DOHH2 (cell line): ENCODE results near the gene AP3B1.
"Not testable (repeated sequence)": the region's sequence is repeated elsewhere in the genome, so short reads cannot be mapped to it uniquely, and the experiment has no call there.

ENCODE experiments used
- H3F3A ChIP-seq: fragments of 200-600 bp; sonication (generic), shearing (Covaris generic); 2 replicates; pipeline ENCODE4 v1.6.0; 2016; ENCODE audit warnings: antibody characterized with exemption, mild to moderate bottlenecking; ENCODE audit not compliant: control insufficient read depth, insufficient read depth
- H3K27ac ChIP-seq: fragments of 200-600 bp; sonication (generic); 2 replicates; pipeline ENCODE4 v1.5.1; 2014; ENCODE audit warnings: low read depth, mild to moderate bottlenecking, low read length, moderate library complexity
- H3K27me3 ChIP-seq: fragments of 200-600 bp; sonication (generic); 2 replicates; pipeline ENCODE4 v1.6.1; 2014; ENCODE audit warnings: mild to moderate bottlenecking, low read length, mixed read lengths; ENCODE audit not compliant: control insufficient read depth
- H3K36me3 ChIP-seq: fragments of 200-600 bp; sonication (generic); 2 replicates; pipeline ENCODE4 v1.6.1; 2014; ENCODE audit warnings: mild to moderate bottlenecking, low read length, moderate library complexity, mixed read lengths; ENCODE audit not compliant: control insufficient read depth
- H3K4me1 ChIP-seq: fragments of 200-600 bp; sonication (generic); 2 replicates; pipeline ENCODE4 v1.6.1; 2014; ENCODE audit warnings: mild to moderate bottlenecking, low read length, mixed read lengths; ENCODE audit not compliant: control insufficient read depth
- H3K4me2 ChIP-seq: fragments of 200-600 bp; sonication (generic); 2 replicates; pipeline ENCODE4 v1.6.0; 2014; ENCODE audit warnings: mild to moderate bottlenecking, low read length, moderate library complexity
- H3K4me3 ChIP-seq: fragments of 200-600 bp; sonication (generic); 2 replicates; pipeline ENCODE4 v1.5.1; 2014; ENCODE audit warnings: mild to moderate bottlenecking, low read length, mixed read lengths
- H3K79me2 ChIP-seq: fragments of 200-600 bp; sonication (generic); 2 replicates; pipeline ENCODE4 v1.6.1; 2014; ENCODE audit warnings: mild to moderate bottlenecking, low read length, mixed read lengths; ENCODE audit not compliant: control insufficient read depth
- H3K9me2 ChIP-seq: fragments of 200-600 bp; sonication (generic); replicated peaks from 2 replicates; pipeline ENCODE4 v1.6.1; 2014; ENCODE audit warnings: mild to moderate bottlenecking, low read length, mixed read lengths; ENCODE audit not compliant: control insufficient read depth
- H3K9me3 ChIP-seq: fragments of 200-600 bp; sonication (generic); 2 replicates; pipeline ENCODE4 v1.6.1; 2014; ENCODE audit warnings: antibody characterized with exemption, low read length, mixed read lengths; ENCODE audit not compliant: control insufficient read depth, insufficient read depth
- H4K20me1 ChIP-seq: fragments of 200-600 bp; sonication (generic); 2 replicates; pipeline ENCODE4 v1.6.0; 2014; ENCODE audit warnings: low read depth, mild to moderate bottlenecking, antibody characterized with exemption, low read length, moderate library complexity; ENCODE audit not compliant: control insufficient read depth, insufficient read depth
- EZH2phosphoT487 ChIP-seq: fragments of 200-600 bp; sonication (generic); IDR thresholded peaks from 2 replicates; pipeline ENCODE4 v1.6.1; 2017; ENCODE audit warnings: borderline replicate concordance, mild to moderate bottlenecking, antibody characterized with exemption, low read length, moderate library complexity, mixed read lengths
- TF ChIP-seq, protein P1 (sequence below): fragments of 200-600 bp; sonication (generic); IDR thresholded peaks from one replicate; pipeline ENCODE4 v1.5.1; 2014; ENCODE audit warnings: antibody characterized with exemption, mild to moderate bottlenecking, low read depth, low read length; ENCODE audit not compliant: poor library complexity, severe bottlenecking

AP3B1 gene

GRCh38 chr5:78187172-78187571, 107.3 kb downstream of the AP3B1 start:
- no peaks in the 10 kb centered on the region for H3K36me3 ChIP-seq
- no peaks in the 10 kb centered on the region for H3K27me3 ChIP-seq
- H3K27ac ChIP-seq, result no peak overlapping the region
- no peaks in the 10 kb centered on the region for H3K79me2 ChIP-seq
- no peak overlapping the region for H3K4me3 ChIP-seq
- no peaks in the 10 kb centered on the region for H3K9me3 ChIP-seq
- no peaks in the 10 kb centered on the region for H4K20me1 ChIP-seq
- H3F3A ChIP-seq, result 0 out of 2 replicates have a peak, but pooled peaks cover 2% of the 10 kb centered on the region
- TF ChIP-seq EZH2phosphoT487, result no peak
- TF ChIP-seq, protein P1, sequence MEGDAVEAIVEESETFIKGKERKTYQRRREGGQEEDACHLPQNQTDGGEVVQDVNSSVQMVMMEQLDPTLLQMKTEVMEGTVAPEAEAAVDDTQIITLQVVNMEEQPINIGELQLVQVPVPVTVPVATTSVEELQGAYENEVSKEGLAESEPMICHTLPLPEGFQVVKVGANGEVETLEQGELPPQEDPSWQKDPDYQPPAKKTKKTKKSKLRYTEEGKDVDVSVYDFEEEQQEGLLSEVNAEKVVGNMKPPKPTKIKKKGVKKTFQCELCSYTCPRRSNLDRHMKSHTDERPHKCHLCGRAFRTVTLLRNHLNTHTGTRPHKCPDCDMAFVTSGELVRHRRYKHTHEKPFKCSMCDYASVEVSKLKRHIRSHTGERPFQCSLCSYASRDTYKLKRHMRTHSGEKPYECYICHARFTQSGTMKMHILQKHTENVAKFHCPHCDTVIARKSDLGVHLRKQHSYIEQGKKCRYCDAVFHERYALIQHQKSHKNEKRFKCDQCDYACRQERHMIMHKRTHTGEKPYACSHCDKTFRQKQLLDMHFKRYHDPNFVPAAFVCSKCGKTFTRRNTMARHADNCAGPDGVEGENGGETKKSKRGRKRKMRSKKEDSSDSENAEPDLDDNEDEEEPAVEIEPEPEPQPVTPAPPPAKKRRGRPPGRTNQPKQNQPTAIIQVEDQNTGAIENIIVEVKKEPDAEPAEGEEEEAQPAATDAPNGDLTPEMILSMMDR, result no peak
- H3K9me2 ChIP-seq, result no peaks in the 10 kb centered on the region
- no peaks in the 10 kb centered on the region for H3K4me1 ChIP-seq
- no peak overlapping the region for H3K4me2 ChIP-seq

DNA sequence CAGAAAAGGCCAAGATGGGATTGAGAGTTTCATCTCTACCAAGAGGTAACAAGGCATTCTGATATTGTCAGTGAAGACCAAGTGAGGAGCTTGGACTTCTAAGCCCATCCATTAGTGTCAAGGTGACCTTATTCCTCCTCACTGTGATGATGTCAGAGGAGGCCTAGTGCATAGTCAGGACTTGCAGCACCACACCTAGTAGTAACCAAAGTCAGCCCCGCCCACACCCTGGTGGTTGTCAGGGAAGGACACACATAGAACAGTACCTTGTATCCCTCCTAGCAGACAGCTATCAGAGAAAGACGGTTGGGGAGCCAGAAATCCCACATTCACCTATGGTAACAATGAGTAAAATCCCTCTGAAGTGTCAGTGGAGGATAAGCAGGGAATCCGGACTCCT, 111.7 kb downstream of the AP3B1 start:
- Histone ChIP-seq H3K79me2 (no peaks in the 10 kb centered on the region), H3K36me3 (peaks cover 12% of the 10 kb centered on the region), H3F3A (0 out of 2 replicates have a peak, but pooled peaks cover 2% of the 10 kb centered on the region), H3K4me2 (no peak overlapping the region), H3K27ac (no peak overlapping the region), H3K4me3 (no peak overlapping the region), H4K20me1 (no peaks in the 10 kb centered on the region), H3K27me3 (no peaks in the 10 kb centered on the region), H3K9me2 (no peaks in the 10 kb centered on the region), H3K4me1 (no peaks in the 10 kb centered on the region), H3K9me3 (no peaks in the 10 kb centered on the region)
- no peak for TF ChIP-seq EZH2phosphoT487

GRCh38 chr5:78178356-78178755, 116.1 kb downstream of the AP3B1 start:
- Histone ChIP-seq H3K4me2 (no peak overlapping the region), H3K4me3 (no peak overlapping the region), H3K36me3 (peaks cover 38% of the 10 kb centered on the region), H3K9me2 (no peaks in the 10 kb centered on the region), H3K4me1 (no peaks in the 10 kb centered on the region), H3K9me3 (no peaks in the 10 kb centered on the region; the same call in 1 of the 2 replicates), H3F3A (no peaks in the 10 kb centered on the region), H4K20me1 (no peaks in the 10 kb centered on the region), H3K27me3 (no peaks in the 10 kb centered on the region), H3K79me2 (no peaks in the 10 kb centered on the region), H3K27ac (no peak overlapping the region)
- TF ChIP-seq, protein P1, result no peak
- no peak for TF ChIP-seq EZH2phosphoT487

DNA sequence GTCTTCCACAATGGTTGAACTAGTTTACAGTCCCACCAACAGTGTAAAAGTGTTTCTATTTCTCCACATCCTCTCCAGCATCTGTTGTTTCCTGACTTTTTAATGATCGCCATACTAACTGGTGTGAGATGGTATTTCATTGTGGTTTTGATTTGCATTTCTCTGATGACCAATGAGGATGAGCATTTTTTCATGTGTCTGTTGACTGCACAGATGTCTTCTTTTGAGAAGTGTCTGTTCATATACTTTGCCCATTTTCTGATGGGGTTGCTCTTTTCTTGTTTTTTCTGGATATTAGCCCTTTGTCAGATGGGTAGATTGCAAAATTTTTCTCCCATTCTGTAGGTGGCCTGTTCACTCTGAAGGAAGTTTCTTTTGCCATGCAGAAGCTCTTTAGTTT, 124.2 kb downstream of the AP3B1 start:
- H3K79me2 ChIP-seq, H3K9me2 ChIP-seq, H3K4me3 ChIP-seq, H3K4me2 ChIP-seq, H3K27ac ChIP-seq, H3K9me3 ChIP-seq, H4K20me1 ChIP-seq, H3K4me1 ChIP-seq, H3K27me3 ChIP-seq, H3F3A ChIP-seq: not testable (repeated sequence)
- peaks cover 20% of the 10 kb centered on the region for H3K36me3 ChIP-seq
